HG03571 (cell line): ENCODE measurements around the gene DGKD.

Source experiments
- ATAC-seq: cut with Tn5 transposase; IDR thresholded peaks from one replicate; pipeline ENCODE4 v1.9.1; 2021; ENCODE audit not compliant: unreplicated experiment

DGKD gene

DNA sequence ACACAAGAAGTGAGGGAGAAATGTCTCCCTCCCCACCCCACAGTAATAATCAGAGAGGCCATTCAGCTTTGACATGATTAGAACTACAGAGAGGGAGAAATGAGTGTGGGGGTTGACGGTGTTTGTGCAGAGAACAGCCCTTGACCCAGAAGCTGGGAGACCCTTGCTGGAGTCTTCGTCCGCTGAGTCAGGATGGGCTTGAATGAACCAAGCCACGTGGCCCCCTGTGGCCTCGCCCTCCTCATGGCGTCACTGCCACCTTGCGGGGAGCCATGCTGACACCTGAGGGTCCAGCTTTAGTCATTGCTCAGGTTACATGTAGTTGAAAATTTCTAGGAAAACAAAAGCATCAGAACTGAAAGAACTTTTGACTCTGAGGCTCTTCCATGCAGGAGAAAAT is 101.2 kb downstream of the DGKD start:
- no peak for ATAC-seq

DNA sequence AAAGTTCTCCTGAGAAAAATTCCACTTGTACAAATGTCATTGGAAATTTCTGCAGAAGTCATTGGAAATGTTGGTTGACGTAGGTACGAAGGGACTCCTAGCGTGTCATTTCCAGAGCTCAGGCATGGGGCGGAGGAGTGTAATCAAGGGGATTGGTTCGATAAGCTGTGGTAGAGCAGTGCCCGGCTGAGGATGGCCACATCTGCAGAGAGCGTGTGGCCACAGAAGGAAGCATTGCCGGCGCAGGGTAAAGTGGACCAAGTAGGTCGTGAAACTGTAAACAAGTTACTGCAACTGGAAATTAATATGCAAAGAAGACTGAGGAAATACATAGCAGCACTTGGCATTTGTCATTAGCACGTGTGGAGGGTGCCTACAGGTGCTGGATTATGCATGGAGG is 101.8 kb downstream of the DGKD start:
- ATAC-seq: no peak

DNA sequence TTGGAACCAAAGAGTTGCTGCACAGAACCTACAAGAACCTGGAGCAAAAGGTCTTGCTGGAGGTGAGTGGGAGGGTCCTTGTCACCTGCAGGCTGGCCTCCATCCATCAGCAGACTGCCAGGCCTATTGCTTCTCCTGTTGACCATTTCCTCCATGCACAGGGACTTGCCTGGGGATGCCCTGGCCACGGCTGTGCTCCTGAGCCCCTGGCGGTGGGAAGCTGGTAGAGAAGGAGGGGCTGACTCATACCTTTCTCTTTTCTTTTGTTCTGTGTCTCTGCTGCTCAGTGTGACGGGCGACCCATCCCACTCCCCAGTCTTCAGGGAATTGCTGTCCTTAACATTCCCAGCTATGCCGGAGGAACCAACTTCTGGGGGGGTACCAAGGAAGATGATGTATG is 102.6 kb downstream of the DGKD start:
- ATAC-seq: no peak

GRCh38 chr2:233457356-233457755 is 103.1 kb downstream of the DGKD start:
- ATAC-seq: no peak

DNA sequence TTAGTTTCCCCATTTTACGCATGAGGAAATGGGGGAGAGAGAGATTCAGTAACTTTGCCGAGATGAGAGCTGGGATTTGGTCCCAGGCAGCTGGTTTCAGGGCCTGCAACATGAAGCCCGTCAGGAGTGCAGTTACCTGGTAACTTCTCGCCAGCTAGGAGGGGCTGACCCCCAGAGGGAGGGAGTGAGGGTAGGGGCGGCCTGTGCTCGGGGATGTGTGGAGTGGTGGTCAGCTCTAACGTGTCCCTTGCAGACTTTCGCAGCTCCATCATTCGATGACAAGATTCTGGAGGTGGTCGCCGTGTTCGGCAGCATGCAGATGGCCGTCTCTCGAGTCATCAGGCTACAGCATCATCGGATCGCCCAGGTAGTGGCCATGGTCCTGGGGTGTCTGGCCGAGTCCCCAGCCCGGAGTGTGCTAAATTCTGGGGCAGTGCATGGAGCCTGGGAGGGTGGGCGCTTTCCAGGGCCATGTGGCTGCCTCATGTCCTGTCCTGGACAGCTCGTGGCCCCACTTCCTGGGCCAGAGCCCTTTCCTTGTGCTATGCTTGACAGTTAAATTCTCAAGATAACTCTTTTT is 103.8 kb downstream of the DGKD start:
- ATAC-seq: no peak

- ATAC-seq: no peak
Measured at GRCh38 chr2:233458826-233459225, 104.5 kb downstream of the DGKD start.

DNA sequence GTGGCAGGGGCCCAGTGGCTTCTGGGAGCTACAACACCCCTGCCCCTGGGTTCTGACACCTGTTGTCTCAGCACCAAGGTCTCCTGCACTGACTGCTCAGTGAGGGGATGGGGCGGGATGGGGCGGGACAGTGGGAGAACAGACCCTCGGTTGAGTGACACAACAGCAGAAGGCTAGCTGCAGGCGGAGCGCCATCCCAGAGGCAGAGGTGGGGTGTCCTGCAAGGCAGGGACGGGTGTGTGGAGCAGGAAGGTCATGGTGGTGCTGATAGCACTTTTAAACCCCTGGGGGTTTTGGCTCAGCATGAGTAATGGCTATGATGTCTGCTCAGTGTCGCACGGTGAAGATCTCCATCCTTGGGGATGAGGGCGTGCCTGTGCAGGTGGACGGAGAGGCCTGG is 105.1 kb downstream of the DGKD start:
- no peak for ATAC-seq

DNA sequence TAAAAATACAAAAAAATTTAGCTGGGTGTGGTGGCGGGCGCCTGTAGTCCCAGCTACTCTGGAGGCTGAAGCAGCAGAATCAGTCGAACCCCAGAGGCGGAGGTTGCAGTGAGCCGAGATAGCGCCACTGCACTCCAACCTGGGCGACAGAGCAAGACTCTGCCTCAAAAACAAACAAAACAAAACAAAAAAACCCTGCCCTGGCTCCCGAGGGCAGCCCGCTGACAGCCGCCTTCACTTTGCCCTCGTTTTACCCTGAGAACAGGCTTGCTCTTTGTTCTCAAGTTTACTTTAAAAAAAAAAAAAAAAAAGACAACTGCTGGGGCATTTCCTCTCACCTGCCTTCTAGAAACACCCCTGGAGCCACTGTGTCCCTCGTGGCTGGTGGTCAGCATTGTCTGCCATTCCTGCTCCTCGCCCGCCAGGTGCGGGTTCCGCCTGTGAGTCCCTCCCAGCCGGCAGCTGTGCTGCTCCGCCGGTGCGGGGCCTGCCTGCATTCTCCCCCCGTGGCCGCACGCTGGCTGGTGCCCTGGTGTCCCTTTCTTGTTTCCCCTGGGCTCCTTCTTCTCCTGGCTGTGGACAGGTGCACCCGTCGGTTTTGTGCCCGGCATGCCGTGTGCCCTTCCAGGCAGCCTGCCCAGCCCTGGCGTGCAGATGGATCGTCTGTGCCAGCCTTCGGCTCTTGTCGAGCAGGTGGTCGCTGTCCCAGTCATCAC is 106.6 kb downstream of the DGKD start:
- ATAC-seq: no peak

GRCh38 chr2:233461481-233461891 is 107.2 kb downstream of the DGKD start:
- no peak for ATAC-seq

DNA sequence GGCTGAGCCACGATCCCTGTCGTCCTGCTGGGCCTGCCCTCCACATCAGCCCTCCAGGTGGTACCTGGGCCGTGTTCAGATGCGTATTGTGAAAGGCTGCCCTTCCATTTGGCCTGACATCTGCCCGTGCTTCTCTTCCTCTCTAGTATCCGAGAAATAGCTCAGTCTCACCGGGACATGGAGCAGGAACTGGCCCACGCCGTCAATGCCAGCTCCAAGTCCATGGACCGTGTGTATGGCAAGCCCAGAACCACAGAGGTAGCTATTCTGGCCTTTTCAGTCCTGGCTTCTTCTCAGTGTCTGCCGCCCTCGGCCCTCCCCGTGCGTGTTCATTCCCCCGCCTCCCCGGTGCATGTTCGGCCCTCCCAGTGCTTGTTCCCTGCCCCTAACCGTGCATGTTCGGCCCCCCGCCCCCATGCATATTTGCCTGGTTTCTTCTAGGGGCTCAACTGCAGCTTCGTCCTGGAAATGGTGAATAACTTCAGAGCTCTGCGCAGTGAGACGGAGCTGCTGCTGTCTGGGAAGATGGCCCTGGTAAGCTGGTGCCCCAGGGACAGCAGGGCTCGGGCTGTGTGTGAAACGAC is 108.0 kb downstream of the DGKD start:
- no peak for ATAC-seq

DNA sequence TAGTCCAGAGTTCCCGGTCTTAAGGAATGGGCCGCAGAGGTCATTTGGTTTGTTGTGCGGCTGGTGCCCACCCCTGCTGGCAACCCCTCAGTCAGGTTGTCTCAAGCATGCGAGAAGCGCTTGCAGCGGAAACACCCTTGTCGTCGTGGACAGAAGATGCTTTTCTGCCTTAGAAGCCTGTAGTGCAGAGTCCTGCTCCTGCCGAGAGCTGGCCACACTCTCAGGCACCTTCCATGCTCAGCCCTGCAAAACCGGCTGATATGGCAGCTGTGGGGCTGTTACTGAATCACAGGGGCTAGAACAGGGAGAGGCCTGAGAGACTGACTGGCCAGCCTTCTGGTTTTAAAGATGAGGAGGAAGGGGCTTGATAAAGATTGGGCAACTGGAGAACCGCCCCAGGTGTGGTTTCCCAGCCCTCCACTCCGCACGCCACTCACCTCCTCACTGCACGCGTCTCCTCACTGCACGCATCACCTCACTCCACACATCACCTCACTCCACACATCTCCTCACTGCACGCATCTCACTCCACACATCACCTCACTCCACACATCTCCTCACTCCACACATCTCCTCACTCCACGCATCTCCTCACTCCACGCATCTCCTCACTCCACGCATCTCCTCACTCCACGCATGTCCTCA is 108.7 kb downstream of the DGKD start:
- ATAC-seq: no peak

DNA sequence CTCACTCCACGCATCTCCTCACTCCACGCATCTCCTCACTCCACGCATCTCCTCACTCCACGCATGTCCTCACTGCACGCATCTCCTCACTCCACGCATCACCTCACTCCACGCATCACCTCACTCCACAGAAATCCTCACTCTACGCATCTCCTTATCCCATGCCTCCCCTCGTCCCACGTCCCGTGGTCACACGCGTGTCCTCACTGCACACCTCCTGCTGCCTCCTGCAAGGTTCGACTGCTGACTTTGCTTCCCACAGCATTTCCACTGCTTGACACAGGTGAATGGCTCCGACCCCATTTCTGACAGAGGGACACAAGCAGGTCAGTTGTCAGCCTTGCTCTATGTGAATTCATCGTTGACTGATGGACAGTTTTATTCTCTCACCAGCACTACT is 109.3 kb downstream of the DGKD start:
- ATAC-seq: no peak

GRCh38 chr2:233464056-233464455 is 109.8 kb downstream of the DGKD start:
- no peak for ATAC-seq

DNA sequence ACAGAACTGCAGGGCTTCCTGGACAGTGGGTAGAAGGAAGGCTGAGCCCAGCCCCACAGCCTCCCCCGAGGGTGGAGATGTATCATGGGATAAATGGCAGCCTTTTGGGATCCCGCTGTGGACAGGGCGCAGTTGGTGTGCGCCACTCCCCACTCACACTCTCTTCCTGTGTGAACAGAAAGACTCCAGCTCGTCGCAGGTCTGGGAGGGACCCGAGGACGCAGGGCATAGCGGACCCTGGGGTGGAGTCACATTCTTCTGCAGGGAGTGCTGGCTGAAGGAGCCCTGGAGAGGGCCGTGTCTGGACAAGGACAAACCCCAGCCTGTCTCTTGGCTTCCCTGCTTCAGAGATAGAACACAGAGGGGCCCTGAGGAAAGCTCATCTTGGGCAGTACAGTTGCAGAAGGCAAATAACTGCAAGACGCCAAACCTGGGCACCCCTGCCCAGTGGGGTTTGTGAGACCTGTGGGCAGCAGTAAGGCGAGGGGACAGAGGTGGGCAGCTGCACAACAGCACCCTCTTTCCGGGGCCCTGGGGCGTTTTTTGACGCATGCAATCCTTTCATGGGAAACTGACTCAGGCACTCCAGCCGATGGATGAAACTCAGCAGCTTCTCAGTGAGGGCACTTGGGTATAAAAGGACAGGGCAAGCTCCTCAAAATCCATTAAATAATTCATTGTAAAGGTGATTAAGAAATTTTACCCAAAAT is 110.4 kb downstream of the DGKD start:
- ATAC-seq: no peak

- ATAC-seq: no peak
Measured at GRCh38 chr2:233466991-233467603, 112.8 kb downstream of the DGKD start.

GRCh38 chr2:233468047-233468740 is 113.9 kb downstream of the DGKD start:
- no peak for ATAC-seq

- no peak for ATAC-seq
Measured at GRCh38 chr2:233468741-233469110, 114.4 kb downstream of the DGKD start.

DNA sequence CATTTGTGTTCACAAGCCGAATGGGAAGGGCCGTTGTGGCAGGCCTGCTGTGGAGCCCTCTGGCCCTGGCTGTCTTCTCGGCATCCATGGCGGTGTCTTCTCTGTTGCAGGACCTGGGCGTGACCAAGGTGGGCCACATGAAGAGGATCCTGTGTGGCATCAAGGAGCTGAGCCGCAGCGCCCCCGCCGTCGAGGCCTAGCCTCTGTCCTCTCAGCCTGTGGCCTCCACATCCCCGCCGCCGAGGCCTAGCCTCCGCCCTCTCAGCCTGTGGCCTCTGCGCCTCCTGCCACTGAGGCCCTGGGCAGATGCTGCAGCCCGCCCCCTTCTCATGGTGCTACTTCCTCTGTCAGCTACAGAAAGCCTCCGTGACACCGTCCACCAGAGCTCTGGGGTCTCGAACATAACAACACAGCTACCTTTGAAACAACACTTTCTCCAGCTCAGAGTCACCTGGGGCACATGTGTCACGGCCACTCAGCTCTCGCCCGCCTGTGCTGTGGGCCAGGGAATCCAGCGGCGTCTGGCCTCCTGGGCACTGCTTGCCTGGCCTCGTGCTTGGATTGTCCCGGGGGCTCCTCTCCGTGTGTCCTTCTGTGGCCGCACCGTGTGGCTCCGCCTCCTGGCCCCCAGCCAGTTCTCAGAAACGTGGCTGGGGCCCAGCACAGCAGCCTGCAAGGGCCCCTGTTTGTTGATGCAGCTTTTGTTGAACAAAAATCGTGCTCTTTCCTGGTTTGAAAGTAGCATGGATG is 115.1 kb downstream of the DGKD start:
- ATAC-seq: no peak

DNA sequence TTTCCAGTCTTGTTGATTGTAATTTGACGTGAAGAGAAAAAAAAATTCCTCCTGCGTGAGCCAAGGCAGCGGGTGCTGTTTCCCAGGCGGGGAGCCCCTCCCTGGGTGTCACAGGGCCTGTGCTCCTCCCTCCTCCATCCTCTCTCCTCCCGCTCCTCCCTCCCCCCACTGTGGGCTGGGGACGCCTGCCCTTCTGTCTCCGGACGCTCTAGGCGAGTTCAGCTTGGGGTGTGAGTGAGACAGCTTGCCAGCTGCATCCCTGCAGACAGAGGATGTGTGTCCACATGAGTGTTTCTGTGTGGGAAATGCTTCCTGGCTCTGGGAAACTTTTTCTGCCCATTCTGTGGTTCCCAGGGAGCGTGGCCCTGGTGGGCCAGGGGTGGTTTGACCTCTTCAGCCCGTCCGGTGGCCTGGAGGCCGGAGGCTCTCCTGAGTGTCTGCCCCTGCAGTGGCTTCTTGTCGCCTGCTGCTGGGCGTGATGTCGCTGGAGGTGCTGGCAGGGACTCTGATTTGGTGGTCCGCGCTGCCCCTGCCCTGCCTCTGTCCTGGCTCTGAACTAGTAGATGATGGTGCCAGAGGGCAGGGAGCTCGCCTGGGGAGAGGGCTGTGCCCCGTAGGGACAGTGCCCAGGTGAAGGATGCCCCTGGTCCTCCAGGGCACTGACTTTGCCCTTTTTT is 115.9 kb downstream of the DGKD start:
- no peak for ATAC-seq
